Adrenal gland (tissue), 5 donors: ENCODE data around the gene COL26A1.

ENCODE experiments used
- CTCF ChIP-seq, 6 experiments: fragments of 450-650 bp in 4 of 6; fragments of 200-600 bp in 2 of 6; sonication (generic) in 1 of 6; IDR thresholded peaks; 1 replicate in 5 of 6; 2 replicates in 1 of 6; pipeline versions ENCODE4 v1.5.1 to v1.8.0; 2016 to 2021; ENCODE audit warnings: antibody characterized with exemption in 6 of 6, mild to moderate bottlenecking in 2 of 6, moderate library complexity in 1 of 6
- POLR2A ChIP-seq, 2 donors: fragments of 450-650 bp; IDR thresholded peaks; one replicate each; pipeline ENCODE4 v1.6.1; 2017; ENCODE audit warnings: antibody characterized with exemption in 2 of 2, mild to moderate bottlenecking in 2 of 2, moderate library complexity in 1 of 2
- donor health status: DM: no; HTN: no; CAD: no.

GRCh38 chr7:101386558-101387231 lies 24.0 kb downstream of the COL26A1 start:
- TF ChIP-seq CTCF (IDR thresholded peaks at IDR 0.05), result no peak
- no peak for TF ChIP-seq POLR2A (IDR thresholded peaks at IDR 0.05)
